OCI-LY3 (cell line): Measurements from ENCODE around the gene UBASH3A.

Experiments
- H2AFZ ChIP-seq: fragments of 200-600, 300-600 bp; shearing (Covaris generic); 2 replicates; pipeline ENCODE4 v1.6.0; 2014; ENCODE audit warnings: antibody characterized with exemption, low read depth, low read length
- H3K27ac ChIP-seq: fragments of 200-600, 300-600 bp; sonication (generic); 2 replicates; pipeline ENCODE4 v1.5.1; 2014; ENCODE audit warnings: mild to moderate bottlenecking, low read length, moderate library complexity, mixed read lengths
- H3K27me3 ChIP-seq: fragments of 200-600, 300-600 bp; sonication (generic); 2 replicates; pipeline ENCODE4 v1.6.1; 2014; ENCODE audit warnings: low read depth, low read length, mixed read lengths
- H3K36me3 ChIP-seq: fragments of 200-600, 300-600 bp; sonication (generic); replicated peaks from 2 replicates; pipeline ENCODE3; 2014; ENCODE audit warnings: low read depth, low read length, mixed read lengths
- H3K4me1 ChIP-seq: fragments of 300-600, 200-600 bp; sonication (generic); 2 replicates; pipeline ENCODE4 v1.6.1; 2014; ENCODE audit warnings: low read length, mixed read lengths
- H3K4me2 ChIP-seq: fragments of 200-600, 300-600 bp; sonication (generic); 2 replicates; pipeline ENCODE4 v1.6.1; 2014; ENCODE audit warnings: low read length, mixed read lengths
- H3K4me3 ChIP-seq: fragments of 300-600, 200-600 bp; sonication (generic); 2 replicates; pipeline ENCODE4 v1.5.1; 2014; ENCODE audit warnings: antibody characterized with exemption, mild to moderate bottlenecking, low read length, moderate library complexity
- H3K79me2 ChIP-seq: fragments of 300-600, 200-600 bp; shearing (Covaris generic); 2 replicates; pipeline ENCODE4 v1.6.1; 2014; ENCODE audit warnings: mild to moderate bottlenecking, low read length, mixed read lengths
- H3K9ac ChIP-seq: fragments of 300-600, 200-600 bp; shearing (Covaris generic); 2 replicates; pipeline ENCODE4 v1.6.0; 2014; ENCODE audit warnings: mild to moderate bottlenecking, low read length, moderate library complexity
- H3K9me3 ChIP-seq: fragments of 200-600, 300-600 bp; shearing (Covaris generic); 2 replicates; pipeline ENCODE4 v1.6.1; 2014; ENCODE audit warnings: low read length, mixed read lengths; ENCODE audit not compliant: insufficient read depth
- H4K20me1 ChIP-seq: fragments of 200-600, 300-600 bp; sonication (generic); 2 replicates; pipeline ENCODE4 v1.6.1; 2016; ENCODE audit warnings: low read length, mixed read lengths; ENCODE audit not compliant: insufficient read depth
- EZH2phosphoT487 ChIP-seq: fragments of 200-600 bp; shearing (Covaris generic); IDR thresholded peaks from 2 replicates; pipeline ENCODE4 v1.6.1; 2018; ENCODE audit warnings: antibody characterized with exemption, mixed run types, low read depth
- TF ChIP-seq, protein P1 (sequence below): fragments of 200-600, 300-600 bp; sonication (generic); IDR thresholded peaks from 2 replicates; pipeline ENCODE4 v1.5.1; 2014; ENCODE audit warnings: antibody characterized with exemption, low read length, low read depth

Gene UBASH3A

DNA sequence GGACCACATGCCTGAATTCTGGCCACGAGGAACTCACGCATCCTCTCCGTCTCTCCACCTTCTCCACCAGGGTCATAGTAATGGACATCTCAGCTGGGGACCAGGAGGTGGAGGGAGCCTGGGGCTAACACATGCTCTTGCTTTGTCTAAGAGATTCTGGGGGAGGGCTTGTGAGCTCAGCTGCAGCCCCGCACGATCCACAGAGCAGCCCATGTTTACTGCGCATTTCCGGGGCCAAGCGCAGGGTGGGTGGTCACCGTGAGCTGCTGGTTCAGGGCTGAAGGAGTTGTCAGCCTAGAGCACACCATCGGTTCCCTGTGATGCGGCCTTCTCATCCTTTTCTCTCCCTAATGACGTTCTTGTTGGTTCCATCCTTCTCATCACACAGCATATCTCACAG, 45.4 kb upstream of the UBASH3A start:
- H3K4me3 ChIP-seq = no peak overlapping the region
- no peak overlapping the region for H3K27ac ChIP-seq
- H3K27me3 ChIP-seq = peaks cover 5% of the 10 kb centered on the region; the same call in 1 of the 2 replicates
- no peaks in the 10 kb centered on the region for H4K20me1 ChIP-seq
- H3K79me2 ChIP-seq = no peaks in the 10 kb centered on the region
- no peak for TF ChIP-seq EZH2phosphoT487
- TF ChIP-seq, protein P1, sequence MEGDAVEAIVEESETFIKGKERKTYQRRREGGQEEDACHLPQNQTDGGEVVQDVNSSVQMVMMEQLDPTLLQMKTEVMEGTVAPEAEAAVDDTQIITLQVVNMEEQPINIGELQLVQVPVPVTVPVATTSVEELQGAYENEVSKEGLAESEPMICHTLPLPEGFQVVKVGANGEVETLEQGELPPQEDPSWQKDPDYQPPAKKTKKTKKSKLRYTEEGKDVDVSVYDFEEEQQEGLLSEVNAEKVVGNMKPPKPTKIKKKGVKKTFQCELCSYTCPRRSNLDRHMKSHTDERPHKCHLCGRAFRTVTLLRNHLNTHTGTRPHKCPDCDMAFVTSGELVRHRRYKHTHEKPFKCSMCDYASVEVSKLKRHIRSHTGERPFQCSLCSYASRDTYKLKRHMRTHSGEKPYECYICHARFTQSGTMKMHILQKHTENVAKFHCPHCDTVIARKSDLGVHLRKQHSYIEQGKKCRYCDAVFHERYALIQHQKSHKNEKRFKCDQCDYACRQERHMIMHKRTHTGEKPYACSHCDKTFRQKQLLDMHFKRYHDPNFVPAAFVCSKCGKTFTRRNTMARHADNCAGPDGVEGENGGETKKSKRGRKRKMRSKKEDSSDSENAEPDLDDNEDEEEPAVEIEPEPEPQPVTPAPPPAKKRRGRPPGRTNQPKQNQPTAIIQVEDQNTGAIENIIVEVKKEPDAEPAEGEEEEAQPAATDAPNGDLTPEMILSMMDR = no peak
- H3K4me1 ChIP-seq = peaks cover 8% of the 10 kb centered on the region
- H3K9ac ChIP-seq = no peak overlapping the region
- no peak overlapping the region for H2AFZ ChIP-seq
- H3K4me2 ChIP-seq = no peak overlapping the region
- peaks cover 5% of the 10 kb centered on the region; the same call in 1 of the 2 replicates for H3K9me3 ChIP-seq
- H3K36me3 ChIP-seq = peaks cover 4% of the 10 kb centered on the region

DNA sequence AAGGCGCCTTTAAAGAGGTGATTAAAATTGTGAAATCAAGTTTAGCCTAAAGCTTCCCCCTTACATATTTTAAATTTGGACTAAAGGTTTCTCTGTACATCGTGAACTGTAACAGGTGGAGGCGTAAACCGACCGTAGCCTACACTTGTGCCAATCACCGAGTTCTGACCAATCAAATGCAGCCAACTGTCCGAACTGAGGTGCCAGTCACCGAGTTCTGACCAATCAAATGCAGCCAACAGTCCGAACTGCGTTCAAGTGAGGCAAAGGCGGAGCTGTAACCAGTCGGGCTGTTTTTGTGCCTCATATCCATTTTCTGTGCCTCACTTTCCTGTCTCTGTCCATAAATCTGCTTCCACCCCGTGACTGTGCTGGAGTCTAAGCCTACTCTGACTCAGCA, 44.8 kb upstream of the UBASH3A start:
- Histone ChIP-seq H2AFZ (no peak overlapping the region), H3K4me3 (no peak overlapping the region), H3K4me1 (peaks cover 2% of the 10 kb centered on the region; the same call in 1 of the 2 replicates), H3K9me3 (peaks cover 5% of the 10 kb centered on the region; the same call in 1 of the 2 replicates), H3K9ac (no peak overlapping the region), H3K4me2 (no peak overlapping the region), H3K79me2 (no peaks in the 10 kb centered on the region), H3K27ac (no peak overlapping the region), H3K27me3 (peaks cover 6% of the 10 kb centered on the region; the same call in 1 of the 2 replicates), H4K20me1 (no peaks in the 10 kb centered on the region), H3K36me3 (peaks cover 4% of the 10 kb centered on the region)
- TF ChIP-seq, protein P1 = no peak
- TF ChIP-seq EZH2phosphoT487 = no peak

DNA sequence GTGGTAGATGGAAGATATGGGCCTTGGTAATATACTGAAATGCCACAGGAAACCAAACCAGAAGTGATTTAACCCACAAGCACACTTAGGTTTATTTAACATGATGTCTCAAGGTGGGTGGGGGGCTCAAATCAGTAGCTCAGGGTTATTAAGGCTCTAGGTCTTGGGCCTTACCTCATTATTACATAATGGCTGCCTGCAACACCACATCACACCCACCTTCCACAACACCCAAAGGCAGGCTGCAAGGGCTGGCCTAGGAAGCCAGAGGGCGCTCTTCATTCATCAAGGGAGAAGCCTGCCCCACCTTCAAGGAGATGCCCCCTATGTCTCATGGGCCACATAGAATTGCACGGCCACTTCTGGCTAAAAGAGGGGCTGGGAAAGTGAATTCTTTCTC, 43.4 kb upstream of the UBASH3A start:
- H2AFZ ChIP-seq = no peak overlapping the region
- TF ChIP-seq, protein P1 = no peak; the same call in 1 of the 2 replicates
- TF ChIP-seq EZH2phosphoT487 = no peak
- H3K27me3 ChIP-seq = peaks cover 11% of the 10 kb centered on the region; the same call in 1 of the 2 replicates
- H3K4me2 ChIP-seq = no peak overlapping the region
- no peak overlapping the region for H3K9ac ChIP-seq
- H3K36me3 ChIP-seq = no peaks in the 10 kb centered on the region
- 0 out of 2 replicates have a peak, but pooled peaks cover under 1% of the 10 kb centered on the region for H3K9me3 ChIP-seq
- H3K4me3 ChIP-seq = no peak overlapping the region
- H3K27ac ChIP-seq = no peak overlapping the region
- H4K20me1 ChIP-seq = no peaks in the 10 kb centered on the region
- no peaks in the 10 kb centered on the region for H3K4me1 ChIP-seq
- no peaks in the 10 kb centered on the region for H3K79me2 ChIP-seq

DNA sequence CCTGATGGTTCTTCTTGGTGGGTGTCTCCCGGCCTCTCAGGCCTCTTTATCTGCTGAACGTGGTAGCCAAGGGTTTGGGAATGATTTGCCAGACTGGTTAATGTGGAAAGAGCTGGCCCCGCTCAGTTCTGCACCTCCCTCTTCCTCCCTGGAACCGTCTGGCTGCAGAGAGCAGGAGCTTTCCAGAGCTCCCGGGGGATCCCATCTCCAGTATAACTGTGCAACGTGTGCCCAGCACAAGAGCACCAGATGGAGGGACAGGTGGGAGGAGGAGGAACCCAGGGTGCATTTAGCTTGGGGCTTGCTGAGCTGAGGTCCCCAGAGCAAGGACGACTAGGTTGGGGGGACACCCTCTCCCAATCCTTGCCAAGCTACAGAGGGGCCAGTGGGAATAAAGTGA, 42.4 kb upstream of the UBASH3A start:
- no peaks in the 10 kb centered on the region for H3K9me3 ChIP-seq
- TF ChIP-seq EZH2phosphoT487 = no peak
- TF ChIP-seq, protein P1 = no peak
- H3K9ac ChIP-seq = no peak overlapping the region
- peaks cover 11% of the 10 kb centered on the region; the same call in 1 of the 2 replicates for H3K27me3 ChIP-seq
- no peak overlapping the region for H2AFZ ChIP-seq
- no peak overlapping the region for H3K27ac ChIP-seq
- H3K4me3 ChIP-seq = no peak overlapping the region
- no peaks in the 10 kb centered on the region for H4K20me1 ChIP-seq
- H3K4me1 ChIP-seq = no peaks in the 10 kb centered on the region
- no peak overlapping the region for H3K4me2 ChIP-seq
- no peaks in the 10 kb centered on the region for H3K79me2 ChIP-seq
- no peaks in the 10 kb centered on the region for H3K36me3 ChIP-seq
